HG03469 (cell line): ENCODE data around the gene RPL38.

ENCODE experiments used
- ATAC-seq: cut with Tn5 transposase; IDR thresholded peaks from one replicate; pipeline ENCODE4 v1.9.1; 2021; ENCODE audit warnings: mild to moderate bottlenecking, moderate library complexity, moderate number of reproducible peaks; ENCODE audit not compliant: unreplicated experiment

The RPL38 gene

GRCh38 chr17:74206332-74206818 lies 2.9 kb downstream of the RPL38 start:
- no peak for ATAC-seq

GRCh38 chr17:74210191-74211140 lies 7.0 kb downstream of the RPL38 start:
- no peak for ATAC-seq

- ATAC-seq, result no peak
Observed at GRCh38 chr17:74211141-74211911, 7.8 kb downstream of the RPL38 start.

GRCh38 chr17:74211912-74212208 lies 8.4 kb downstream of the RPL38 start:
- no peak for ATAC-seq

- ATAC-seq, result no peak
Observed at GRCh38 chr17:74212209-74212912, 8.9 kb downstream of the RPL38 start.

GRCh38 chr17:74212913-74213791 lies 9.7 kb downstream of the RPL38 start, which contains the start of gene TTYH2:
Gene TTYH2, plus strand, starts transcription at chr17:74213571. Its CDS starts 17 bp downstream, at chr17:74213588.
- ATAC-seq, result peak; percentile 31

- no peak for ATAC-seq
Observed at GRCh38 chr17:74213861-74214391, 10.4 kb downstream of the RPL38 start.

GRCh38 chr17:74214484-74215341 lies 11.2 kb downstream of the RPL38 start:
- ATAC-seq, result no peak

- ATAC-seq, result no peak
Observed at GRCh38 chr17:74215342-74215727, 11.9 kb downstream of the RPL38 start.

- ATAC-seq, result no peak
Observed at GRCh38 chr17:74216505-74216904, 13.0 kb downstream of the RPL38 start.

GRCh38 chr17:74217037-74217730 lies 13.7 kb downstream of the RPL38 start:
- no peak for ATAC-seq

- no peak for ATAC-seq
Observed at GRCh38 chr17:74217888-74218287, 14.4 kb downstream of the RPL38 start.

GRCh38 chr17:74218436-74218835 lies 15.0 kb downstream of the RPL38 start:
- no peak for ATAC-seq

- ATAC-seq, result no peak
Observed at GRCh38 chr17:74219576-74220133, 16.2 kb downstream of the RPL38 start.

- ATAC-seq, result no peak
Observed at GRCh38 chr17:74220219-74220618, 16.7 kb downstream of the RPL38 start.

- no peak for ATAC-seq
Observed at GRCh38 chr17:74220946-74221818, 17.7 kb downstream of the RPL38 start.

- ATAC-seq, result no peak
Observed at GRCh38 chr17:74222399-74222798, 18.9 kb downstream of the RPL38 start.
